Activated naive CD4-positive, alpha-beta T cell treated with anti-CD3 and anti-CD28 coated beads, Interleukin-2, amount 10 ng/mL, durations not matched to agents 7 days and 5 days (primary cell): Measurements from ENCODE around the gene CACNA1H.

Experiments
- CTCF ChIA-PET: fragments of 350-600 bp; sonication (Branson Sonifier 250); formaldehyde crosslinking; loops from one replicate; lab custom pipeline; 2021; ENCODE audit warnings: antibody characterized with exemption; lab: Charles Lee
- DNase-seq: peaks from one replicate; pipeline ENCODE4 v3.0.0-alpha.2; 2020
- H3K27ac Mint-ChIP-seq: one replicate; pipeline ENCODE4 v1.8.0; 2021; ENCODE audit warnings: mild to moderate bottlenecking, moderate library complexity, mixed read lengths
- H3K27me3 Mint-ChIP-seq: one replicate; pipeline ENCODE4 v1.8.0; 2021; ENCODE audit warnings: mild to moderate bottlenecking, mixed read lengths
- H3K36me3 Mint-ChIP-seq: one replicate; pipeline ENCODE4 v1.8.0; 2021; ENCODE audit warnings: mixed read lengths
- H3K4me1 Mint-ChIP-seq: one replicate; pipeline ENCODE4 v1.8.0; 2021; ENCODE audit warnings: mixed read lengths
- H3K4me3 Mint-ChIP-seq: one replicate; pipeline ENCODE4 v1.8.0; 2021; ENCODE audit warnings: mild to moderate bottlenecking, moderate library complexity, mixed read lengths
- H3K9me3 Mint-ChIP-seq: one replicate; pipeline ENCODE4 v1.8.0; 2021; ENCODE audit warnings: mixed read lengths

Gene CACNA1H

GRCh38 chr16:1164975-1165374 lies 12.1 kb downstream of the CACNA1H start:
- no peaks in the 10 kb centered on the region for H3K4me1 Mint-ChIP-seq
- H3K27ac Mint-ChIP-seq: no peak overlapping the region
- peaks cover under 1% of the 10 kb centered on the region for H3K27me3 Mint-ChIP-seq
- no peaks in the 10 kb centered on the region for H3K36me3 Mint-ChIP-seq
- DNase-seq: no peak
- no peaks in the 10 kb centered on the region for H3K9me3 Mint-ChIP-seq
- no peak overlapping the region for H3K4me3 Mint-ChIP-seq
- CTCF ChIA-PET: no interaction called here

DNA sequence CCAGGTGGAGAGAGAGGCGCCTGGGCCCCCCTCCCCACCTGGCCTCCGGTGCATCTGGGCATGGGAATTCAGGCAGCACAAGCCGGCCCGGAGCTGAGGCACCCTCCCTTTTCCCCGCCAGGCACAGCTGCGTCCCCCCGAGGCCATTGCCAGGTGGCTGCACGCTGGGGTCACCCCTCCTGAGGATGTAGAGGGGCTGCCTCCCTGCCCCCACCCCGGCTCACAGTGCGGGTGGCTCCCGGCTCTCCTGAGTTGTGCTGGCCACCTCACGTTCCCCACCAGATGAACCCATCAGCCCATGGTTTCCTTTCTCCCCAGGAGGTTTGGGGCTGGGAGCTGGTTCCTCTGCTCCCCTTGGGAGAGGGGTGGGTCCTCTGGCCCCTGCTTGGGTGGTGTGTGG lies 12.6 kb downstream of the CACNA1H start:
- no peak for DNase-seq
- Mint-ChIP-seq H3K9me3 (no peaks in the 10 kb centered on the region), H3K4me1 (no peaks in the 10 kb centered on the region), H3K4me3 (no peak overlapping the region), H3K27me3 (no peaks in the 10 kb centered on the region), H3K27ac (no peak overlapping the region), H3K36me3 (no peaks in the 10 kb centered on the region)
- CTCF ChIA-PET: no interaction called here

DNA sequence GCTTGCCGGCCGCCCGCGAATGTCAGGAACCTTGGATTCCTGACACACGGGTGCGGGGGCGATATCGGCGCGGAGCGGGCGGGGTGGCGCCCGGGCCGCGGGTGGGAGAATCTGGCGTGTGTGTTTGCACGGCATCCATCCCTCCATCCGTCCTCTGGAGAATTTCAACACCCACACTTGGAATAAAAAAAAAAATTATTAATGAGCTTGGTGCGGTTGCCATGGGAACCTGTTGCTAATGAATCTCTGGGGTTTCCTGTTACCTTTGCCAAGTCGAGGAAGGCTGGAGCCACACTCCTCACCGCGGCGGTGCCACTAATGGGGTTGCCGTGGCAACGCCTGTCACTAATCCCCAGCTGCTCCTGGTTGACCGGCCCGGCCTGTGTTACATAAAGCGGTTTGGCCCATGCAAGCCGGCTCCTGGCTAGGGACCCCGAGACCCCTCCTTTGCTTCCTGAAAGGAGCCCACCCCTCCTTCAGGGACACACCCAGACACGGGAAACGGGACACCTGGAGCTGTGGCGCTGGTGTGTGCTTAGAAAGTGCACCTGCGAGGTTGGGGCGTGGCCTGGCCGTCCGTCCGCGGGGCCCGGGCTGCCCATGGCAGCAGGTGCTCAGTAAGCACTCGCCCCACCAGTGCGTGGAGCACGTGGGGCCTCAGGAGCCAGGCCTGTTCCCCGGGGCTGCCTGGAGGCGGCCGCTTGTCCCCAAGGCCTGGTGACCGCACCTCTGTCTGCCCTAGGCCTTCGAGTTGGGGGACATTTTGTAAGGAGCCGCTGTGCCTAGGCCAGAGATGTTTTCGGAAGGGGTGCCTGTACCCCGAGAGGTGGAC lies 14.6 kb downstream of the CACNA1H start:
- no peak for DNase-seq
- no peaks in the 10 kb centered on the region for H3K9me3 Mint-ChIP-seq
- H3K27ac Mint-ChIP-seq: no peak overlapping the region
- no peaks in the 10 kb centered on the region for H3K4me1 Mint-ChIP-seq
- CTCF ChIA-PET: no interaction called here
- H3K4me3 Mint-ChIP-seq: no peak overlapping the region
- H3K27me3 Mint-ChIP-seq: no peaks in the 10 kb centered on the region
- no peaks in the 10 kb centered on the region for H3K36me3 Mint-ChIP-seq

DNA sequence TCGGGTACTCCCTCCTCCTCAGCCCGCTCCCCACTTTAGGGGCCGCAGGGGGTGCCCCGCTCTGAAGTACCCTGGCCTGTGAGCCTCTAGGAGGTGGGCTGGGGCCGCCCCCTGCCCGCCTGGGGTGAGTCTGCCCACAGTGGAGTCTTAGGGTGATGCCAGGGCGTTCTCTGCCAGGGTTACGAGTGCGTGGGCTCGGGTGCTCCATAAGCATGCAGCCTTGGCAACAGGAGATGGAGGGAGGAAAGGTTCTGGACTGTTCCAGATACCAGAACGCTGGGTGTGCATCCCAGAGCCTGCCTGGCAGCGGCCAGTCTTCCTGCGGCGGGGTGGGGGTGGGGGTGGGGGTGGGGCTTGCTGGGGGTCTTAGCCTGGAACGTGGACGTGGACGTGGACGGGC lies 15.9 kb downstream of the CACNA1H start:
- Mint-ChIP-seq H3K27me3 (no peaks in the 10 kb centered on the region), H3K9me3 (no peaks in the 10 kb centered on the region), H3K4me3 (no peak overlapping the region), H3K36me3 (no peaks in the 10 kb centered on the region), H3K4me1 (no peaks in the 10 kb centered on the region), H3K27ac (no peak overlapping the region)
- CTCF ChIA-PET: no interaction called here
- no peak for DNase-seq

DNA sequence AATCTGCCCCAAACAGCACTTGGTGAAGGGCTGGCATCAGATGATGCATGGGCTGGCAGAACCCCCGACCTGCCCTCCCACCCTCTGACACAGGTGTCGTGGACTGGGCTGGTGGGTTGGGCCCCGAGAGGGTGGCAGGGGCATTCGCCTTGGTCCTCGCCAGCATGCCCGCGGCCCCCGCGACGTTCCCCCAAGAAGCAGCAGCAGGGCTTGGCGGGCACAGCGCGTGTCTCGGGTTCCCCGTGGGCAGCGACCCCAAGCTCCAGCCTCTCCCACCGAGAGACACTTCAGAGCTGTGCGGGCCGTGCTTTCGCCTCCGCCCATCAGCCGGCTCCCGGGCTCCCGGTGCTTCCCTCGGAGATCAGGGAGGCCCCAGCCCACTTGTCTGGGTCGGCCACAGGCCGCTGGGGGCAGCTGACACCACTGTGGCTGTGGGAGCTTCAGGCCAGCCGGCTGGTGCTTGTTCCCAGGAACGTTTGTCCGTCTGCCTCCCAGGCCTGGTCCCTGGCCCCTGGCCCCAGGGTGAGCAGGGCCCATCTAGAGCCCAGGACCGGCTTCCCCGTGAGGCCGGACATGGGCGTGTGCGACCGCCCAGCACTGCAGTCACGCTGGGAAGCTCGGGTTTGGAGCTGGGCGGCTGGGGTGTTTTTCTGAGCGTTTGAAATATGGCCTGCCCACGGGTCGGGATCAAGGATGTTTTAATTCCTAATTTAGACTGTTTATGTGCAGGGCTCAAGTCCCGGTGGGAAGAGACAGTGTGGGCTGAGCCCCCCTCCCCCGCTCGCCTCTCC lies 16.6 kb downstream of the CACNA1H start:
- Mint-ChIP-seq H3K9me3 (no peaks in the 10 kb centered on the region), H3K4me1 (no peaks in the 10 kb centered on the region), H3K27ac (no peak overlapping the region), H3K27me3 (no peaks in the 10 kb centered on the region), H3K4me3 (no peak overlapping the region), H3K36me3 (no peaks in the 10 kb centered on the region)
- DNase-seq: no peak
- CTCF ChIA-PET: no interaction called here

- H3K27ac Mint-ChIP-seq: no peak overlapping the region
- CTCF ChIA-PET: no interaction called here
- H3K36me3 Mint-ChIP-seq: no peaks in the 10 kb centered on the region
- H3K9me3 Mint-ChIP-seq: no peaks in the 10 kb centered on the region
- H3K27me3 Mint-ChIP-seq: no peaks in the 10 kb centered on the region
- no peak overlapping the region for H3K4me3 Mint-ChIP-seq
- no peaks in the 10 kb centered on the region for H3K4me1 Mint-ChIP-seq
- no peak for DNase-seq
Measured at GRCh38 chr16:1170076-1170418, 17.1 kb downstream of the CACNA1H start.

- no peaks in the 10 kb centered on the region for H3K4me1 Mint-ChIP-seq
- no peaks in the 10 kb centered on the region for H3K9me3 Mint-ChIP-seq
- H3K36me3 Mint-ChIP-seq: no peaks in the 10 kb centered on the region
- DNase-seq: no peak
- no peak overlapping the region for H3K27ac Mint-ChIP-seq
- no peaks in the 10 kb centered on the region for H3K27me3 Mint-ChIP-seq
- no peak overlapping the region for H3K4me3 Mint-ChIP-seq
- CTCF ChIA-PET: no interaction called here
Measured at GRCh38 chr16:1171001-1171400, 18.1 kb downstream of the CACNA1H start.

DNA sequence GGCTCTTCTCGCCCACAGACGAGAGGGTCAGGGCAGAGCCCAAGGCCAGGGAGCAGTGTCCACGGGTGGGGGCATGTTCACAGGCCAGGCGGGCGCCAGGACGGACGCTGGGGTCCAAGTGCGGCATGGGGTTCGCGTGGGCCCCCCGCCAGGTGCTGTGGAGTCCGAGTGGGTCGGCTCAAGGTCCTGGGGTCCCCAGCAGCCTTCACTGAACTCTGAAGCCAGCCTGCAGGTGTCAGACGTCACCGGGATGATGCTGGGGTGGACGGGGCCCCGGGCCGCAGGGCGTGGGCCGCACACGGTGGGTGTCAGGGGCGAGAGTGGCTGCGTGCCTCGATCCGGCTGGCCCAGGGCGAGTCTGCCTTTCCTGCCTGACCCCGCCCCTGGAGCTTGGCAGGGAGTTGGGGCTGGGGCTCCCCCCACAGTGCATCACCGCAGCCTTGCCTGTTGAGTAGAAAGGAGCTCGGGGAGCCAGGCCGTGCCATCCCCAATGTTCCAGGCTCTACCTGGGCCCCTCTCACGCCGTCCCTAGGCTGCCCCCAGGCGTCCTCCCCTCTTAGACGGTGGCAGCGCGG lies 19.0 kb downstream of the CACNA1H start:
- CTCF ChIA-PET: no interaction called here
- H3K9me3 Mint-ChIP-seq: no peaks in the 10 kb centered on the region
- DNase-seq: no peak
- no peak overlapping the region for H3K27ac Mint-ChIP-seq
- H3K4me1 Mint-ChIP-seq: no peaks in the 10 kb centered on the region
- H3K36me3 Mint-ChIP-seq: no peaks in the 10 kb centered on the region
- H3K4me3 Mint-ChIP-seq: no peak overlapping the region
- no peaks in the 10 kb centered on the region for H3K27me3 Mint-ChIP-seq

GRCh38 chr16:1172651-1173050 lies 19.7 kb downstream of the CACNA1H start:
- H3K27me3 Mint-ChIP-seq: no peaks in the 10 kb centered on the region
- H3K9me3 Mint-ChIP-seq: no peaks in the 10 kb centered on the region
- no peaks in the 10 kb centered on the region for H3K4me1 Mint-ChIP-seq
- no peaks in the 10 kb centered on the region for H3K36me3 Mint-ChIP-seq
- no peak overlapping the region for H3K4me3 Mint-ChIP-seq
- DNase-seq: no peak
- CTCF ChIA-PET: no interaction called here
- H3K27ac Mint-ChIP-seq: no peak overlapping the region

DNA sequence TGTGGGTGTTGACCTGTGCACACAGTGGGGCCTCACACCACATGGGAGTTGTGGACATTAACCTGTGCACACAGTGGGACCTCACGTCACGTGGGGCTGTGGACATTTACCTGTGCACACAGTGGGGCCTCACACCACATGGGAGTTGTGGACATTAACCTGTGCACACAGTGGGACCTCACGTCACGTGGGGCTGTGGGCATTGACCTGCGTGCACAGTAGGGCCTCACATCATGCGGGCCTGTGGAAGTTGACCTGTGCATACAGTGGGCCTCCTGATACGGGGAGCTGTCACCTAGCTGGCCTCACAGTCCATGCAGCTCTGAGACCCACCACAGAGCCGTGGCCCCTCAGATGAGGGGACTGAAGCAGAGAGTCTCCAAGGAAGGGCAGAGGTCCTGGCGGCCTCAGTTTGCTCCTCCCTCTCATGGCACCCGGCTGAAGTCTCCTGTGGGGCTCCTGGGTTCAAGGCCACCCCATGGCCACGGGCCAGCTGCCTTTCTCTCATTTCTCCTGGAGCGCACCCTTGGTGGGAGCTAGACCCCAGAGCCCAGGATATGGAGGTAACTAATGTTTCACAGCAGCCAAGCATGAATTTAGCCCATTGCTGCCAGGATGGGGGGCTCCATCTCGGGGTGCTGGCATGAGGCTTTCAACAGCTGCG lies 21.0 kb downstream of the CACNA1H start:
- Mint-ChIP-seq H3K9me3 (no peaks in the 10 kb centered on the region), H3K27me3 (no peaks in the 10 kb centered on the region), H3K36me3 (no peaks in the 10 kb centered on the region), H3K4me1 (no peaks in the 10 kb centered on the region), H3K4me3 (no peak overlapping the region), H3K27ac (no peak overlapping the region)
- CTCF ChIA-PET: no interaction called here
- DNase-seq: no peak

GRCh38 chr16:1174477-1175357 lies 21.8 kb downstream of the CACNA1H start:
- CTCF ChIA-PET: no interaction called here

GRCh38 chr16:1175566-1176279 lies 22.8 kb downstream of the CACNA1H start:
- no peak overlapping the region for H3K27ac Mint-ChIP-seq
- H3K27me3 Mint-ChIP-seq: no peaks in the 10 kb centered on the region
- no peak for DNase-seq
- H3K9me3 Mint-ChIP-seq: no peaks in the 10 kb centered on the region
- no peak overlapping the region for H3K4me3 Mint-ChIP-seq
- H3K36me3 Mint-ChIP-seq: no peaks in the 10 kb centered on the region
- H3K4me1 Mint-ChIP-seq: no peaks in the 10 kb centered on the region
- CTCF ChIA-PET: no interaction called here

More at GRCh38 chr16:1174477-1175357, 21.8 kb downstream of the CACNA1H start:
- Mint-ChIP-seq H3K4me3 (no peak overlapping the region), H3K27ac (no peak overlapping the region), H3K9me3 (no peaks in the 10 kb centered on the region), H3K4me1 (no peaks in the 10 kb centered on the region), H3K27me3 (no peaks in the 10 kb centered on the region), H3K36me3 (no peaks in the 10 kb centered on the region)
- DNase-seq: no peak

DNA sequence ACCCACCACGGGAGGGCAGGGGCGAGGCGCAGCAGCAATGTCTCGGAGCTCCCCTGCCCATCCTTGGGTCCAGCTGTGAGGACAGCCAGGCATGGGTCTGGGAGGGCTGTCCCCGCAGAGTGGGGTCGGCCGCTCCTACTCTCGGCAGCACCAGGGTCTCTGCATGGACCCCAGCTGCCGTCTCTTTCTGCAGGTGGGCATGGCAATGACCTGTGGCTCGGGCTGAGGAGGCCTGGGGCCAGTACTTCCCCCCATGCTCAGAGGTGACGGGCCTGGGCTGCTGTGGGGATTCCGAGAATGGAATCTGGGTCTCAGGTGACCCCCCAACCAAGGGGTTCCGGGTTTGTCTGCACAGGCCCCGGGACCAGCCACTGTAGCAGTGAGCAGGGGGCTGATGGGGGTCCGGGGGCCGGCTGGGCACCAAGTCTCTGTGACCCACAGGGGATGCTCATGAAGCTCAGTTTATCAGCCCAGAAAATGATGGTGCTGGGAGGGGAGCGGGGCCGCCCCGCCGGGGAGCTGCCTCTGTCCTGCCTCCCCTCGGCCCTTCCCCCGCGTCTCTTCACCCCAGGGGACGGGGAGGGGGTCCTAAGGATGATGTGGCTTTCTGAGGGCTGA lies 23.5 kb downstream of the CACNA1H start:
- H3K4me3 Mint-ChIP-seq: no peak overlapping the region
- CTCF ChIA-PET: no interaction called here
- H3K4me1 Mint-ChIP-seq: no peaks in the 10 kb centered on the region
- no peak overlapping the region for H3K27ac Mint-ChIP-seq
- no peak for DNase-seq
- no peaks in the 10 kb centered on the region for H3K27me3 Mint-ChIP-seq
- H3K9me3 Mint-ChIP-seq: no peaks in the 10 kb centered on the region
- no peaks in the 10 kb centered on the region for H3K36me3 Mint-ChIP-seq
